Measurements from ENCODE around the gene PCDH1.
"Not testable (repeated sequence)": the region's sequence is repeated elsewhere in the genome, so short reads cannot be mapped to it uniquely, and the experiment has no call there.

The PCDH1 gene

DNA sequence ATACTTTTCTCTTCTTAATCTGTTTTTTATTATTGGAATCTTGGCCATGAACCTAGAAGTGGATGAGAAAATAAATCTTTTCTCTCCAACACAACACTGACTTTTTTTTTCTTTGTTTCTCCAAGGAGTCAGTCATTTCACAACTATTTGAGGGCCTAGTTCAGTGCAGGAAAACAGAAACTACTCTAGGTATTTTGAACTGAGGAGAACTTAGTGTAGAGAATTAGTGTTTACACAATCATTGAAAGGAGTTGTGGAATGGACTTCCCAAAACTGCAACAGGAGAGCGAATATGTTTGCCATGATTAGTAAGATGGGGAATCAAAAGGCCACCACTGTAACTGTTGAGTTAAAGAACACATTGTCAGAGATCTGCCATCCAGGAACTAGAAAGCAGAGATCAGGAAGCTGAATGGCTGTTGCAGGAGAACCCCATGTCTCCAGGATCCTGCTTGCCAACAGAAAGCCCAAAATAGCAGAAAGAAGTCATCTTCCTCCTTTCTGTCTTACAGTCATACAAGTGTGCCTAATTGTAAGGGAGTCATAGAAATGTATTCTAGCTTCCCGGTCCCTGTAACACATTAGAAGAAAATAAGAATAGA lies 20.3 kb upstream of the PCDH1 start:
- no peak for DNase-seq (ENCODE audit: low read depth)

DNA sequence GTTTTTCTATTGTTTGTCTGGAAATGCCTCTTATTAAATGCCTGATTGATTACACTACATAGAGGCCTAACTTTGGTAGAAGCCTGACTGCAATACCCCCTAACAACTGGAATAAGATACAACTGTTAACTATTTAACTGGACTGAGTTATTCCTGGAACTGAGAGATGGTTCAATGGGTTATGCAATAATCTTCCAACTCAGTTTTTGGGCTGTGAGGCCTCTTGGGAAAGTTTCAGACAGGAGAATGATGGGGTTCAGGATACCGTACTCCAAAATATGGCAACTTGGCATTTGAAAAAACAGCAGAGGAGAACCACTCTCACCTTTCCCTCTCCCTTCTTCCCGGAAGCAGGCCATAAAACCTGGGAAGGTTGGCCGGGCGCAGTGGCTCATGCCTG lies 19.2 kb upstream of the PCDH1 start:
- DNase-seq (ENCODE audit: low read depth), result no peak

DNA sequence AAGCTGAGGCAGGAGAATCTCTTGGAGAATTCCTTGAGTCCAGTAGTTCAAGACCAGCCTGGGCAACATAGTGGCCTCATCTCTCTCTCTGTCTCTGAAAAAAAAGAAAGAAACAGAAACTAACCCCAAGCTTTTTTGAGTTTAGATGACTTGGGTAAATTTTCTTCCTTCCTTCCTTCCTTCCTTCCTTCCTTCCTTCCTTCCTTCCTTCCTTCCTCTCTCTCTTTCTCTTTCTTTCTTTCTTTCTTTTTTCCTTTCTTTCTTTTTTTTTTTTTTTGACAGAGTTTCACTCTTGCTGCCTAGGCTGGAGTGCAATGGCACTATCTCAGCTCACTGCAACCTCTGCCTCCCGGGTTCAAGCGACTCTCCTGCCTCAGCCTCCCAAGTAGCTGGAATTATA lies 12.2 kb upstream of the PCDH1 start:
- not testable (repeated sequence) for DNase-seq (ENCODE audit: low read depth)

DNA sequence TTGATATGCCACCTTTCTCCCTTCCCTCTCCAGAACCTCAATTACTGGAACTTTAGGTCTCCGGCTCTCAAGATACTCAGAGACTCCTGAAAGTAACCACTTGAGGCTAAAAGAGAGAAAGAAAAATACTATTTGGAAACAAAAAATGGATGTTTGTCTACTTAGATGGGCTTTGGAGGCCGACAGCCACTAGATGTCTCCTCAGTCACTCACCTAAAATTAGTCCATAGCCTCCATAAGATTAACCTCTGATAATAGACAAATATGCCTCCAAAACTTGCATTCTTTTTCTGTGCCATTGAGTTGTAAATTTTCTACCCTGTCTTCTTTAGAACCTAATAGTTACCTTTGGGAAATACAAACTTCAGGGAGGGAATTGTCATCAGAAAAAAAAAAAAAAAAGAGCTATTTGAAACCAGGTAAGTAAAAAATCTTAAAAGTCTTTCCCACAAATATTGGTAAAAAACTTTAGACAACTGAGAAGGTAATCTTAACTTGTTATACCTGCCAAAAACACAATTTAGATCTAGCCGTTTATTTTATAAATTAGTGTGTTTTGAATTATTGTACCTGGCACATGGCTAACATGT lies 11.2 kb upstream of the PCDH1 start:
- no peak for DNase-seq (ENCODE audit: low read depth)

DNA sequence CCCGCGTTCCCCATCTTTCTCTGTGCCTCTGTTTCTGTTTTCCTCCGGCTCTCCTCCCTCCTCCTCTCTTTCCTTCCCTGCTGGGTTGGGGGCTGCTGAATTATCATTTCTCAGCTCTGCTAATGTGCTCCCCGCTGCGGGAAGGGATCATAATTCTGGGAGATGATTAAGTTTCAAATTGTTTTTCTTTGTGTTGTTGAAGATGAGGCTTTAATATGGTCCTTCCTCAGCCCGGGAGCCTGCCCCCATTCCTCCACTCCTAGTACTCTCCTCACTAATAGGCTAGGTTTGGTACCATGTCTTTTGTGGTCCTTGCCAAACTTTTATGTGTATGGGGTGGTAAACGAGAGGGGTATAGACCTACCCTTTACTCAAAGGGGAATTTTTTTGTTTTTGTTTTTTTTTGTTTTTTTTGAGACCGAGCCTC lies 5.7 kb upstream of the PCDH1 start:
- DNase-seq (ENCODE audit: low read depth), result no peak

DNA sequence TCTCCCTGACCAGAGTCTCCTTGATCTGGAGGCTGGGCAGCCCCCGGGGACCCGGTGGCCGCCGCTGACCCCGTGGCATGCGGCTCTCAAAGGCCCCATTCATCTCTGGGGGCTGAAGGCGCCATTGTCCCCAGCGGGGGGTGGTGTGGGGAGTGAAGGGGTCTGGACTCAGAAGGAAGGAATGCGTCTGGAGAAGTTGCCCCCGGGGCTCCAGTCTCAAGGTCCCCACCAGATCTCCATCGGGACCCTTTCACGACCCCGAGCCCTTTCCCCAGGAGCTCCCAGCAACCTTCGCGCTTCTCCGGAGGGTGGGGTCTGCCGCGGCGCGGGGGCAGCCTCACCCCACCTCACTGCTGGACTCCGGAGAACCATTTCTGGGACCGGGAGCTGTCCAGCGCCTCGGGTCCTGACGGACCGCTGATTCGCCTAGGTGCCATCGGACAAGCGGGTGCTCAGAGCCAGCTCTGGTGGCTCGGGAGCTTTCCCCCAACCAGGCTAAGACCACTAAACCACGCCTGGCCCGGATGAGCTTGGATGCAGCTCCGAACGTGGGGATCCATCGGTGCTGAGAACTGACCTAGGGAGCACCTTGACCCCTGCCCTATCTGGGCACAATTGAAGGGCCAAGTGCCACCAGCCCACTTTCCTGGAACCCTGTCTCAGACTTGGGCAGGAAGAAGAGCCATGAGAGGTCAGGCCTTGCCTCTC lies 5.1 kb upstream of the PCDH1 start:
- DNase-seq (ENCODE audit: low read depth), result peak; percentile 25

DNA sequence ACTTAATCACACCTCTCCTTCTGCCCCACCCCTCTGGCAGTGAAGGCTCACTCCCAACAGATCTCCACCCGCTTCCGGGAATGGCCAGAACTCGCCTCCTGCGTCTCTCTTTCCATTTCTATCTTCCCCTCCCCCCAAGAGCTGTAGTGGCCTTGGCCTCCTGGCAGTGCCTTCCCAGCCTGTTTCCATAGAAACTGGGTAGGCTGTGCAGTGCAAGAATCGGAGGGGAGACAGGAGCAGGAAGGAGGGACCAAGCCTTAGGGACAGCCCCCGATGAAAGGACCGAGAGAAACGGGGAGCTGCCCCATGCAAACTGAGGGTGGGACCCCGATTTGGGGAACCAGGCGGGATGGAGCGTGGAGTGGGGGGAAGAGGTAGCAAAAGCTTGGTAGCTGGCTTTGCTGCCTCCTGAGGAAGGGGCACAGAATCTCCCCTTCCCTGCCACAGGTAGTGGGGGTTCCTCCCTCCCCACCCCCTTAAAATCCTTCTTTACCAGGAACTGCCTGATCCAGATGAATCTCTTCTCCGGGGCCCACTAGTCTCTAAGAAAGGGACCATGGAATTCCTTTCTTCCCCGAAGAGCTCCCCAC lies 4.5 kb upstream of the PCDH1 start:
- no peak for DNase-seq (ENCODE audit: low read depth)

DNA sequence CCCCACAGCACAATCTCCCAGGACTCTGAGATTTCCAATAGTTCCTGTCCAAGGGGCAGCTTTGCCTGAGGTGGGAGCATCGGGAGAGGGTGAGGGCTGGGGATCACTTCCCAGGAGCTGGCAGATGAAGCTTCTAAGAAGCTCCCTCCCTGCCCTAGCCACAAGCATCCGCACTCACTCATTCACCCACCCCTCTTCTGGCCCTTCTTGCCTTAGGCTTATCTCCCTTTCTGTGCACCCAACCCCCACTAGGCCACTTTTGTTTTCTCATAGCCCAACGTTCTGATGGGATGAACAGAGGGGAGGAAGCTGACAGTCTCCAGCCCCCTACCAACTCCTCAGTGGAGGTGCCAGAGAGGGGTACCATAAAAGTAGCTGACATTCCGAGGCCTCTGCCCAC lies 3.7 kb upstream of the PCDH1 start:
- DNase-seq (ENCODE audit: low read depth), result no peak

DNA sequence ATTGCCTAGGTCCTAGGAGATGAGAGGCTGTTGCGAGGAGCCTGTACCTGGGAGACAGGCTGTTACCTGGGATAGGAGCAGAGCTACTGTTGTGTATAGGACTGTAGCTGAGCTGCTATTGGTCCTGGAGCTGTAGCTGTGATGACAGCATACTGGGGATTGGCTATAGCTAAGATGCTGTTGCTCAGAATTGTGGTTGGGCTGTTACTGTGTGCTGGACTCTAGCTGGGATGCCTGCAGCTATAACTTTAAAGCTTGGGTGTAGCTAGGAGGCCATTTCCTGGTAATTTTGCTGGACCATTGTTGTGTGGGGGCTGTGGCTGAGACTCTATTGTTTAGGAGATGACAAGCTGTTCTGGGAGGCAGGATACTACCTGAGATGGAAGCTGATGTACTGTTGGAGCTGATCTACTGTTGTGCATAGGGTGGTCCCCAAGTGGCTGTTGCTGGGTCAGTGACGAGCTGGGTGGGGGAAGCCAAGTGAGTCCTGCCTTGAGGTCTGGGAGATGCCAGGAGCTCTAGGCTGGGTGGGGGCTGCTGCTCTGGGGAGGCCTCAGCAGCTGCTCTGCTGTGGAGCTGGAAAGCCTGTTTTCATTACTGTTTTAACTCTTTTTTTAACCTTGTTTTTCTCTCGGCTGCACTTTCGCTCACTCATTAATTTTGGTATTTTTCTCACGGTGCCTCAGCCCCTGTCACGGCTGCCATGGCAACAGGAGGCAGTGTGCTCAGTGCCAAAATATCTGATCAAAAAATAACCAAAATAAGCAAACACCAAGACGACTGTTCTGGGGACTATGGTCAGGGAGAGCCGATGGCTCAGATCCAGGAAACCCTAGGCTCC lies 3.0 kb upstream of the PCDH1 start:
- no peak for DNase-seq (ENCODE audit: low read depth)

DNA sequence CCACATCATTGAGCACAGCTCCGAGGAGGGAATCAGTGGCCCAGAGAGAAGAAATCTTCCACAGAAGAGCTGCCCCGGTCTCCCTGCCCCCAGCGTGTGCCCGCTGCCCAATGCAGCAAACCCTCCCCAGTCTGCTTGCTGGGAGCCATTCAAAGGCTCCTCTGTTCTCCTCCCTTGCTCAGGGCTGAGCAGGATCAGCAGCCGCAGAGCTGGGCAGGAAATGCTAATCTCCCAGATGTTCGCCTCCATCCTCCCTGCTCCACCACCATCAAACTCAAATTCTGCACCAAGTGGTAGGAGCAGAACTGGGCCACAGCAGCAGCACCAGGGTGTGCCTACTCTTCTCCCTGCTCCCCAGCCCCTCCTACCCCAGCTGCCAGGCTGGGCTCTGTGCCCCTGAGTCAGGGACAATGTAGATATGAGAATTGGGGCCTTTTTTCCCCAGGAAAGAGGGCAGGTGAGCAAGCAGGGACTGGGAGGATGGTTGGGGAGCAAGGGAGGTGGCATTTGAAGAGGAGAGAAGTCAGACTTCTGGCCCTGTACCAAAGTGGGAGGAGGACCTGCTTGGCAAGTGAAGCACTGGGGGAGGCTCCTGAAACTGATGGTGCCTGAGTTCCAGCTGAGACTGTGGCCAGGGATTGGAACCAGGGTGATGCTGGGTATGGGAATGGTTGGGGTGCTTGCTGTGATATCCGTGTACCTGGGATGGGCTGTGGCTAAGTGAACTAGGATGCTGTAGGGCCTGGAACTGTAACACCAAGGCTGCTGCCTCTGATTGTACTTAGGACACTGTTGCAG lies 1.9 kb upstream of the PCDH1 start:
- DNase-seq (ENCODE audit: low read depth), result no peak

DNA sequence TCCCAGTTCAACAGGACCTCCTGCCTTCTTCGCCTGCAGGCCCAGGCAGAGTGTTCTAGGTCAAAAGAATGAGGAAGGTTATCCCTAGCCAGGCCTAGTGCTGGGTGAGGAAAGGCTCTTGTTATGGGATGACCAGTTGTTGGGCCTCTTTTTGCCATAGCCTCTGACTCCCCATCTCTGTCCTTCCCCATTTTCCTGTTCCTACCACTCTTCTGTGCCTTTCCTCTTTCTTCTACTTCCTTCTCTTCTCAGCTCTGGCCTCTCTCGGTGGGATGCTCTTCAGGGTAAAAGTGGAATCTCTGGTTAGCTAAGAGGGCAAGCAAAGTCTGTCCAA lies 1.2 kb upstream of the PCDH1 start:
- no peak for DNase-seq (ENCODE audit: low read depth)

DNA sequence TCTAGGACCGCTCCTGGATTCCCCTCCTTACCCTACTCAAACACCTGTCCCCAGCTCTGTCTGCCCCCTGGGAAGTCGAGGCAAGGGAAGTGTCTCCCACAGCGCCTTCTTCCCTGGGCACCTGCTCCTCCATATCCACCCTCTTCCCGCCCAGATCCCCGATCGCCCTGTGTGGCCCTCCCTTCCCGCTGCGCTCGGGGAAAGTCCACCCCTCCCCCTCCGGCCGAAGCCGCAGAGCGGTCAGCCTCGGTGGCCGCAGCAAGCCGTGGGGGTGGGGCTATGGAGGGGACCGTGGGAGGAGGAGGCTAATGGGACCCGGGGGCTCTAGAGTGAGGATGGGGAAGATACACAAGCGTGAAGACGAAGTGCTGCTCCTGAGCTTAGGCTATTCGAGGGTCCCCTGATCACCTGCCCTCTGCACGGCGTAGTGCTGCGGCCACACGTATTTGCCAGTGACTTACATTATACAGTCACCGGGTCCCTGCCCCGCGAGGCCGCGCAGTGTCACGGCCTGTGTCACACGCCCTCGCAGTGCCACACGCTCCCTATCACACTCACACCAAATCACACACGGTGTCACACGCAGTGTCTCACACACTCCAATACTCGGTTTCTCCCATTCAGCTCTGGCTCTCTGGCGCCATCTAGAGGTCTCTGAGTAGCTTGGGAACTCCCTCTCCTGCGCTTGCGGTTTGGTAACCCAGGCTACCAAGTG lies 658 bp upstream of the PCDH1 start:
- peak; percentile 71 for DNase-seq (ENCODE audit: low read depth)

DNA sequence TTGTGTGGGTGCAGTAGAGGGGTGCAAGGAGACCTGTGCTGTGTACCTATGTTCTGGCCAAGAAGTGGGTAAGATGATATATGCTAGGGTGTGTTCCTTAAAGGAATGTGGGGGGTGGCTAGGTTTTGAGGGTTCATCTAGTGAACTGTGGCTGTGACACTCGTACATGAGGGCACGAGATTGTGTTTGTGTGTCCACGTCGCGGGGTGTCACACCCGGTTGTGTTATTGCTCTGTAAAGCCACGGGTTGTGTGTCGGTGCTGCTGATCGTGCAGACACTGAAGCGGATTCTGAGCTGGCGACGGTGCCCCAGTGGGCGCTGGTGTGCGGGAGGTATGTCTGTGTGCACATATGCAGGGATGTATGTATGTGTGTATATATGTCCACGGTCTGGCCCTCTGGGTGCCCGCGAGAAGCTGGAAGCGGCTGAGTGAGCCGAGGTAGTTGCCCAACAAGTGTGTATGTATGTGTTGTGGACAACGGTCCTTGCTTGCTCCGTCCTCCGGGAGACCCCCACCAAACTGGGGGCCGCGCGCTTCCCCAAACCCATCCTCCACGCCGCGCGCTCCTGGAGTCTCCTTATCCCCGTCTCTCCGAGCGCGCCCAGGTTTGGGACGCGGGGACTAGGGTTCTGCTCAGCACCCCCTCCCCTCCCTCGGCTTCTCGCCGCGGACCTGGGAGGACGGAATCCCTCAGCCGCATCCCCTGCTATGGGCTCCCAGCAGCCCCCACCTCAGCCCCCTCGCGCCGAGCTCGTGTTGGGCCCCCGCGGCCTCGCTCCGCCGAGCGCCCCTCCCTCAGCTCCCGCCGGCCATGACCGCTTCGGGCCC lies 639 bp downstream of the PCDH1 start:
- no peak for DNase-seq (ENCODE audit: low read depth)

DNA sequence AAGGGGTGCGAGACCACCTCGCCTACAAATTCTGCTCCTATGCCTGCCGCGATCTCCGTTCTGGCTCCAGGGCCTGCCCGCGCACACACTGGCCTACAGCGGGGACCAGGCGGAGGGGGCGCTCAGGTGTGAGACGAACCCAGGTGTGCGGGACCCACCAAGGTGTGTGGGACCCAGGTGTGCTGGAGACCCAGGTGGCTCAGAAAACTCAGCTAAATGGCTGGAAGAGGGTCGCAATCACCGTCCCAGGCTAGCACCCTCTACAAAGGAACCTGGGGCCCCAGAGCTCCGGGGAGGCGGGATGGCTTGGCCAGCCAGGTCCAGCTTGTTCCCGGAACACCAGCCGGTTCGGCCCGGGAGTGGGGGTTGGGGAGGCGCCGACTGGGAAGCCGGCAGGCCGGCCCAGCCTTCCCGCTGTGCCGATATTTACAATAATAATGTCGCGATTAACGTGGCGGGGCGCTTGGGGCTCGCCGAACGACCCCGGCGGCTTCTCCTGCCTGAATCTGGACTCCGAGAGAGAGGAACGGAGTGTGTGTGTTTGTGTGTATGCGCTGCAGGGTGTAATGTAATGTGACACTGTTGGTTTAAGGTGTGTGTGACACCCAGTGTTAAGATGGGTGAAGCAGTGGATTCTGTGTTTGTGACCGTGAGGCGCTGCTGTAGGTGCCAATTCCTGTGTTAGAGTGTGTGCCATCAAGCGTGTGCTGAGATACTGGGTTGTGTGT lies 1.4 kb downstream of the PCDH1 start:
- no peak for DNase-seq (ENCODE audit: low read depth)

DNA sequence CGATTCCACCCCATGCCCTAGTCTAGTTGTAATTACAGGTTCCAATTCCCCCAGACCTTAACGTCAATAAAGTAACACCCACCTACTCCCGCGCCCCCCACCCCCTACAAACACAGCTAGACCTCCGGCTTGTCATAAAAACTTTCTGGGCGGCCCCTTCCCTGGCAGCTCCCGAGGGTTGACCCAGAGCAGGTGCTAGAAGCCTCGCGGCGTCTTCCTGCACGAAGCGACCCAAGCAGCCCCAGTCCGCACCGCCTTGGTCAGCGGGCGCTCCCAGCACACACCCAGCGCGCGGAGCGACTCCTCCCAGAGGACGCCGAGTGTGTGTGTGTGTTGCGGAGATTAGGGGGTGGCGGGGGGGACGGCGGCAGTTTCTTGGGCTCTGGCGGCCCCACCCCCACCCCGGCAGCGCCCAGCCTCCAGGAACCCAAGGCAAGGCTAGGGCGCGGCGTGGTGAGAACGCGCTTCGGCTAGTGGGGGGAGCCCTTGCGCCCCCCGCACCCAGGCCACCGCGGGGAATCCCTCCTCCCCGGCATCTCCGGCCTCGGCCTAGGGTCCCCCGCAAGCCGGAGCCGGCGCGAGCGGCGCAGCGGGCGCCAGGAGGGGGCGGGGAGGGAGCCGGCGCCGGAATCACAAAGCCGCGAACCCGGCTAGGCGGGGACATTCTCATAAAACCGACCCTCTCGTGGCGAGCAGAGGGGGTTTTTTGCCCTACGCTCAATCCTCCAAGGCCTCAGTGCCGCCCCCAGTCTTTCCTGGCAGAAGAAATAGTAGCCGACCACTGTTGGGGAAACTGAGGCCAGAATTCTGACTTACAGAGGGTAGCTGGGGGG lies 2.2 kb downstream of the PCDH1 start:
- DNase-seq (ENCODE audit: low read depth), result no peak

DNA sequence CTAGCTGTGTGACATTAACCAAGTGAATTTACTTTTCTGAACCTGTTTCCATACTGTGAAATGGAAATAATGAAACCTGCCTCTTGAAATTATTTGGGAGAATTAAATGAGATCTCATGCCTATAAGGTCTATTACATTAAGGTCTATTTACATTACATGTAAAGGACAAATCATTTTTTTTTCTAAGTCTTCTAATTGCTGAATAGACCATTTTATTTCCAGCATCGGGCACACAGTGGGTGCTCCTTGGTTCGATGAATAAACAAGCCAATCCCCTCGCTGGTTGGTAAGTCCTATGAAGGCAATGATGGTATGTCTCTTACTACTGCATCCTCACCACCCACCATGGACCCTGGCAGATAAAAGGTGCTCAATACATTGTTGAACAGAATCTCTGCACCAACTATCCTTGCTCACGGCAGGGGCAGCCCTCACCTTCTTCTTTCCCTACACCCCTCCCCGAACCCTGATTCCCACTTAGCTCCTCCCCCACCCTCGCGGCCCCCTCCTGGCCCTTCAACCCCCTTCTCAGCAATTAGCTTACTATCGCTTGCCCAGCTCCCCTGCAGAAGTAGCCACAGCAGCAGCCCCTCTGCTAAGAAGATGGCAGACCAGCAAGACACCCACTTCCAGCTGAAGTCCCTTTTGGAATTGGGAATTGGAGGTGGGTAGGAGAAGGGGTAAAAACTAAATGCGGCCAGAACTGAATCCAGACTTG lies 3.0 kb downstream of the PCDH1 start:
- DNase-seq (ENCODE audit: low read depth), result no peak

DNA sequence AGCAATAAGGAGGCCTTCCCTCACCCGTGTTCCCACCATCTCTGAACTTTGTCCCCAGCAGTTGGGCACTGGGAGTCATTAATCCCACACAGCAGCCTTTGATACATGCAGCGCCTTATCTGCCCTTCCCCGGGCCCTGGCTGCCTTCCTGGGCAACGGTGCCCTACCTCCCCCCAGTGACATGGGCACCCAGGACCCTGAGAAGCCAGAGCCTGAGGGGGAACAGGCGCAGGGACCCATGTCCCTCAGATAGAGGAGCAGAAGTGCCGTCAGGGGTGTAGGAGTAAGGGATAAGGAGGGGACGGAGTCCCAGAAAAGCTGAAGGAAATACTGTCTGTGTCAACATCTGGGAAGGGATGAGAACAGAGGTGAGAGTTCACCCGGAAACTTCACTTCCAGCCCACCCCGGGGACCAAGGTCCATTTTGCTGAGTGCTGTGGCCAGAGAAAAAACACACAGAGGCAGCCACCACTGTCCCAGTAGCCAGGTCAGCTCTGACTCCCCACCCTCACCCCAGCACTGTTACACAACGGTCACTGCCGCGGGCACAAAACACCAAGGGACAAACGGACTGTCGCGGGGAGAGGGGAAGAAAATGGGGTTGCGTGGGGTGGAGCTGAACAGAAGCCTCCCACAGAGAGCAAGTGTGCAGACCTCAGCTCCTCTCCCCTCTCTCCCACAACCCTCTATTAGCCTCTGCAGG lies 3.8 kb downstream of the PCDH1 start:
- DNase-seq (ENCODE audit: low read depth), result no peak

Data from amniotic epithelial cell (primary cell).